Body of pancreas (tissue), 4 donors: Measurements from ENCODE around the gene PRUNE2. TPM values are rescaled to one million over a fixed set of nuclear protein-coding genes. Genes with fewer than 3 reads are reported as not detected.

Experiments
- ATAC-seq: fragments of 150-250 bp; one replicate; pipeline ENCODE4 v1.9.1; 2016
- DNase-seq, 4 donors: peaks; one replicate each; pipeline ENCODE4 v3.0.0-alpha.2; 2019
- H3K27ac ChIP-seq, 4 donors: fragments of 200-600 bp; sonication (generic); 1 replicate in 3 of 4; 2 replicates in 1 of 4; pipeline versions ENCODE4 v1.5.1 to v1.6.1; 2016 to 2019; ENCODE audit warnings: mild to moderate bottlenecking in 1 of 4, mixed read lengths in 1 of 4, moderate library complexity in 1 of 4
- H3K27me3 ChIP-seq, 2 donors: fragments of 200-600 bp; sonication (generic); one replicate each; pipeline ENCODE4 v1.6.0; 2016; ENCODE audit warnings: mild to moderate bottlenecking in 1 of 2
- H3K36me3 ChIP-seq, 2 donors: fragments of 200-600 bp; sonication (generic); replicated peaks in 1 of 2; 2 replicates each; pipeline ENCODE4 v1.5.1; 2016; ENCODE audit warnings: low read depth in 2 of 2; ENCODE audit not compliant: insufficient read depth in 1 of 2
- H3K4me1 ChIP-seq: fragments of 200-600 bp; sonication (generic); one replicate; pipeline ENCODE4 v1.6.0; 2016
- H3K4me3 ChIP-seq, 2 donors: fragments of 200-600 bp; sonication (generic); 1 replicate in 1 of 2; 2 replicates in 1 of 2; pipeline ENCODE4 v1.5.1; 2016 to 2019
- H3K9me3 ChIP-seq, 3 donors: fragments of 200-600 bp; sonication (generic); 1 replicate in 2 of 3; 2 replicates in 1 of 3; pipeline ENCODE4 v1.5.1; 2016
- CTCF ChIP-seq, 7 experiments: fragments of 450-650 bp in 4 of 7; fragments of 200-600 bp in 3 of 7; sonication (generic) in 3 of 7; IDR thresholded peaks; one replicate each; pipeline ENCODE4 v1.5.1; 2016 to 2019; ENCODE audit warnings: antibody characterized with exemption in 7 of 7
- POLR2A ChIP-seq, 3 donors: fragments of 450-650 bp; IDR thresholded peaks; one replicate each; pipeline ENCODE4 v1.6.1; 2016; ENCODE audit warnings: antibody characterized with exemption in 3 of 3, mild to moderate bottlenecking in 2 of 3
- WGBS, 2 donors: methylation state at CpG; one replicate each; pipeline ENCODE4 v1.1.5; 2017; 5-methylcytosine and 5-hydroxymethylcytosine counted together
- intact Hi-C: fragments of 100-400 bp; cut with DNase I; formaldehyde crosslinking; loops from one replicate; pipeline ENCODE4 v1.15.1; 2023
- total RNA-seq, 2 donors: library from RNA; depleted of rRNA; stranded (reverse); fragments of >200 nt; gene quantifications; one replicate each; pipeline ENCODE4 v1.1.0, GENCODE V29; 2016

Gene PRUNE2
- total RNA-seq, 2 donors from 2014 or later, result 3.9 to 15.2 TPM

- no peaks in the 10 kb centered on the region for H3K4me1 ChIP-seq
- intact Hi-C loops, result no loop called here
- ATAC-seq, result no peak
- H3K4me3 ChIP-seq, result no peak overlapping the region
- no peak for DNase-seq
- no peak overlapping the region for H3K27ac ChIP-seq
- 63 to 64% methylated on average over 7 of the region's 7 CpGs for WGBS, 2 donors
- TF ChIP-seq CTCF (IDR thresholded peaks at IDR 0.05), result no peak
- no peak for TF ChIP-seq POLR2A (IDR thresholded peaks at IDR 0.05)
- no peaks in the 10 kb centered on the region for H3K9me3 ChIP-seq
- no peaks in the 10 kb centered on the region for H3K27me3 ChIP-seq
- H3K36me3 ChIP-seq, result no peaks in the 10 kb centered on the region
These were observed 189.7 kb downstream of the PRUNE2 start for GRCh38 chr9:76716085-76716672.

GRCh38 chr9:76713381-76713780, 192.5 kb downstream of the PRUNE2 start:
- DNase-seq (peak in 2 of 4 donors; percentile 8 to 17), ATAC-seq (no peak)
- H3K4me3 ChIP-seq, result no peak overlapping the region
- WGBS, 2 donors, result 64 to 65% methylated on average over 5 of the region's 5 CpGs
- TF ChIP-seq CTCF (IDR thresholded peaks at IDR 0.05) (no peak), POLR2A (IDR thresholded peaks at IDR 0.05) (no peak)
- H3K27ac ChIP-seq, result no peak overlapping the region
- no peaks in the 10 kb centered on the region for H3K27me3 ChIP-seq
- H3K36me3 ChIP-seq, result no peaks in the 10 kb centered on the region
- intact Hi-C loops, result no loop called here
- no peaks in the 10 kb centered on the region for H3K9me3 ChIP-seq
- H3K4me1 ChIP-seq, result no peaks in the 10 kb centered on the region

- intact Hi-C loops, result loop anchor here (5.0 kb wide), 1 partner anchor 257 kb away; no protein-coding TSS in a partner anchor
- WGBS, 2 donors, result 36 to 37% methylated on average over 9 of the region's 9 CpGs
- H3K36me3 ChIP-seq, result no peaks in the 10 kb centered on the region
- no peak for ATAC-seq
- H3K4me1 ChIP-seq, result no peaks in the 10 kb centered on the region
- no peak overlapping the region for H3K27ac ChIP-seq
- no peak for DNase-seq
- H3K4me3 ChIP-seq, result no peak overlapping the region
- TF ChIP-seq POLR2A (IDR thresholded peaks at IDR 0.05) (no peak), CTCF (IDR thresholded peaks at IDR 0.05) (no peak)
- H3K27me3 ChIP-seq, result no peaks in the 10 kb centered on the region
- H3K9me3 ChIP-seq, result no peaks in the 10 kb centered on the region
These were observed 196.9 kb downstream of the PRUNE2 start for GRCh38 chr9:76709020-76709419.

- H3K27me3 ChIP-seq, result no peaks in the 10 kb centered on the region
- H3K27ac ChIP-seq, result no peak overlapping the region
- intact Hi-C loops, result loop anchor here (5.0 kb wide), 1 partner anchor 255 kb away; no protein-coding TSS in a partner anchor
- no peaks in the 10 kb centered on the region for H3K4me1 ChIP-seq
- TF ChIP-seq CTCF (IDR thresholded peaks at IDR 0.05) (no peak), POLR2A (IDR thresholded peaks at IDR 0.05) (no peak)
- 48 to 57% methylated on average over 6 of the region's 6 CpGs for WGBS, 2 donors
- no peaks in the 10 kb centered on the region for H3K36me3 ChIP-seq
- DNase-seq (no peak), ATAC-seq (no peak)
- H3K4me3 ChIP-seq, result no peak overlapping the region
- H3K9me3 ChIP-seq, result no peaks in the 10 kb centered on the region
These were observed 198.4 kb downstream of the PRUNE2 start for GRCh38 chr9:76707510-76707909.
